Gastrocnemius medialis (tissue), 4 donors: ENCODE data around the gene TENM3. TPM values are rescaled to one million over a fixed set of nuclear protein-coding genes. Genes with fewer than 3 reads are reported as not detected.

Source experiments
- ATAC-seq, 2 donors: fragments of 150-250 bp; one replicate each; pipeline ENCODE4 v1.9.1; 2016
- DNase-seq, 2 donors: peaks; one replicate each; pipeline ENCODE4 v3.0.0-alpha.2; 2019
- H3K27ac ChIP-seq, 4 donors: fragments of 200-600 bp; sonication (generic); 1 replicate in 1 of 4; 2 replicates in 3 of 4; pipeline ENCODE4 v1.5.1; 2016 to 2018; ENCODE audit warnings: mild to moderate bottlenecking in 2 of 4, moderate library complexity in 1 of 4
- H3K27me3 ChIP-seq, 3 donors: fragments of 200-600 bp; sonication (generic) in 2 of 3; 1 replicate in 1 of 3; 2 replicates in 2 of 3; pipeline versions ENCODE4 v1.5.1 to v1.6.0; 2016 to 2019; ENCODE audit warnings: mild to moderate bottlenecking in 1 of 3, moderate library complexity in 1 of 3
- H3K36me3 ChIP-seq, 2 donors: fragments of 200-600 bp; sonication (generic) in 1 of 2; one replicate each; pipeline ENCODE4 v1.5.1; 2017 to 2018
- H3K4me1 ChIP-seq, 2 donors: fragments of 200-600 bp; sonication (generic) in 1 of 2; one replicate each; pipeline ENCODE4 v1.5.1; 2016 to 2017; ENCODE audit warnings: mild to moderate bottlenecking in 2 of 2
- H3K4me3 ChIP-seq, 4 donors: fragments of 200-600 bp; sonication (generic) in 3 of 4; 1 replicate in 1 of 4; 2 replicates in 3 of 4; pipeline ENCODE4 v1.5.1; 2016 to 2019; ENCODE audit warnings: mild to moderate bottlenecking in 2 of 4
- H3K9me3 ChIP-seq, 3 donors: fragments of 200-600 bp; sonication (generic) in 2 of 3; 1 replicate in 1 of 3; 2 replicates in 2 of 3; pipeline ENCODE4 v1.5.1; 2016 to 2019
- CTCF ChIP-seq, 5 experiments: fragments of 450-650 bp in 3 of 5; fragments of 200-600 bp in 2 of 5; sonication (generic) in 2 of 5; IDR thresholded peaks in 4 of 5; conservative IDR thresholded peaks in 1 of 5; 1 replicate in 4 of 5; 2 replicates in 1 of 5; pipeline ENCODE4 v1.5.1; 2016 to 2019; ENCODE audit warnings: antibody characterized with exemption in 5 of 5, mild to moderate bottlenecking in 3 of 5, moderate library complexity in 3 of 5
- POLR2A ChIP-seq, 2 donors: fragments of 450-650 bp; IDR thresholded peaks; one replicate each; pipeline ENCODE4 v1.6.1; 2017; ENCODE audit warnings: antibody characterized with exemption in 2 of 2, mild to moderate bottlenecking in 2 of 2, moderate library complexity in 2 of 2
- in situ Hi-C, 4 donors: fragments of 200-750 bp; cut with MboI; loops; one replicate each; pipeline versions ENCODE4 v1.15.0 to v1.8.0; 2017; ENCODE audit warnings: low sequenced_read_pairs in 4 of 4
- intact Hi-C: fragments of 100-400 bp; cut with DNase I; formaldehyde crosslinking; loops from one replicate; pipeline ENCODE4 v1.15.1; 2023; ENCODE audit warnings: low total_unique reads
- total RNA-seq, 4 donors: library from RNA; depleted of rRNA; stranded (reverse); fragments of >200 nt; gene quantifications; one replicate each; pipeline versions ENCODE4 v1.1.0 to v1.2.3, GENCODE V29; 2016

TENM3 gene
- total RNA-seq, 4 donors from 2014 or later = 8.3 to 16.2 (median 12.3) TPM

- no peak for DNase-seq
- Histone ChIP-seq H3K27ac (no peak overlapping the region), H3K9me3 (no peaks in the 10 kb centered on the region), H3K27me3 (no peaks in the 10 kb centered on the region), H3K4me1 (no peaks in the 10 kb centered on the region), H3K36me3 (no peaks in the 10 kb centered on the region), H3K4me3 (no peak overlapping the region)
- intact Hi-C loops = no loop called here
- in situ Hi-C loops = no loop called here
- TF ChIP-seq CTCF (IDR thresholded peaks at IDR 0.05 in 4 of 5, conservative IDR thresholded peaks at IDR 0.05 in 1 of 5) (no peak), POLR2A (IDR thresholded peaks at IDR 0.05) (no peak)
- no peak for ATAC-seq
Observed at GRCh38 chr4:182223708-182224107, 19.5 kb upstream of the TENM3 start.

- intact Hi-C loops (no loop called here), in situ Hi-C loops (no loop called here)
- H3K4me1 ChIP-seq = no peaks in the 10 kb centered on the region
- H3K27ac ChIP-seq = no peak overlapping the region
- no peaks in the 10 kb centered on the region for H3K36me3 ChIP-seq
- no peak for TF ChIP-seq POLR2A (IDR thresholded peaks at IDR 0.05)
- TF ChIP-seq CTCF (IDR thresholded peaks at IDR 0.05 in 4 of 5, conservative IDR thresholded peaks at IDR 0.05 in 1 of 5) = no peak
- H3K9me3 ChIP-seq = no peaks in the 10 kb centered on the region
- no peaks in the 10 kb centered on the region for H3K27me3 ChIP-seq
- no peak overlapping the region for H3K4me3 ChIP-seq
- DNase-seq = no peak
- ATAC-seq = no peak
Observed at GRCh38 chr4:182224192-182224850, 18.9 kb upstream of the TENM3 start.

GRCh38 chr4:182225257-182225852 is 17.8 kb upstream of the TENM3 start:
- Histone ChIP-seq H3K4me3 (no peak overlapping the region), H3K4me1 (no peaks in the 10 kb centered on the region), H3K36me3 (no peaks in the 10 kb centered on the region), H3K27ac (no peak overlapping the region), H3K27me3 (no peaks in the 10 kb centered on the region), H3K9me3 (no peaks in the 10 kb centered on the region)
- intact Hi-C loops (loop anchor here (5.0 kb wide), 1 partner anchor 38 kb away; no protein-coding TSS in a partner anchor), in situ Hi-C loops (no loop called here)
- TF ChIP-seq CTCF (IDR thresholded peaks at IDR 0.05 in 4 of 5, conservative IDR thresholded peaks at IDR 0.05 in 1 of 5) = no peak
- no peak for TF ChIP-seq POLR2A (IDR thresholded peaks at IDR 0.05)
- DNase-seq (no peak), ATAC-seq (no peak)

- no peak for ATAC-seq
- Histone ChIP-seq H3K27me3 (no peaks in the 10 kb centered on the region), H3K27ac (no peak overlapping the region), H3K9me3 (no peaks in the 10 kb centered on the region), H3K4me1 (no peaks in the 10 kb centered on the region), H3K4me3 (no peak overlapping the region), H3K36me3 (no peaks in the 10 kb centered on the region)
- intact Hi-C loops (loop anchor here (5.0 kb wide), 1 partner anchor 40 kb away; no protein-coding TSS in a partner anchor), in situ Hi-C loops (no loop called here)
- no peak for DNase-seq
- no peak for TF ChIP-seq CTCF (IDR thresholded peaks at IDR 0.05 in 4 of 5, conservative IDR thresholded peaks at IDR 0.05 in 1 of 5)
- no peak for TF ChIP-seq POLR2A (IDR thresholded peaks at IDR 0.05)
Observed at GRCh38 chr4:182227611-182228010, 15.6 kb upstream of the TENM3 start.
